Stimulated activated CD4-positive, alpha-beta T cell treated with anti-CD3 and anti-CD28 coated beads, Interleukin-1b, Interleukin-23, amount 100 ng/mL, for 48 hours (primary cell): ENCODE measurements around the gene FDPS.
A peak's percentile ranks its signal among the peaks of the same experiment; 100 is the strongest.

Experiments used
- DNase-seq: peaks from one replicate; pipeline ENCODE4 v3.0.0-alpha.2; 2020

The FDPS gene

GRCh38 chr1:155308493-155309422 lies at the start of gene FDPS:
Gene FDPS, plus strand, starts transcription at chr1:155308866. Its CDS starts 924 bp downstream, at chr1:155309790.
- peak; percentile 99 for DNase-seq

- no peak for DNase-seq
Measured at GRCh38 chr1:155260276-155260675, 48.4 kb upstream of the FDPS start.

DNA sequence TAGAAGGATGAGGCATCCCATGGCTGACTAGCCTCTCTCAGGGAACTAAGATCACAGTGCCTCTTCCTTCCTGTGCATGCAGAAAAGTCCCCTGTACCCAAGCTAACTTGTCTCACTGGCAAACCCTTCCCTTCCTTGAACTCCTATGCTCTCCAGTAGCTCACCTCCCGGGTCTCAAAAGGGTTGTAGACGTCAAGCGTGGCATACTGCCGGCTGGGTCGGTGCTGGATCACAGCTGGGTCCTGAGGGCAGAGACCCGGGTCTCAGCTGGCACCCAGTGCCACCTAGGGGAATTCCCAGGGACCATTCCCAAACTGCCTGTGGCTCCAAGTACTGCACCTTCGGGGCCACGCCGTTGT lies 47.2 kb upstream of the FDPS start:
- DNase-seq, result peak; percentile 49

DNA sequence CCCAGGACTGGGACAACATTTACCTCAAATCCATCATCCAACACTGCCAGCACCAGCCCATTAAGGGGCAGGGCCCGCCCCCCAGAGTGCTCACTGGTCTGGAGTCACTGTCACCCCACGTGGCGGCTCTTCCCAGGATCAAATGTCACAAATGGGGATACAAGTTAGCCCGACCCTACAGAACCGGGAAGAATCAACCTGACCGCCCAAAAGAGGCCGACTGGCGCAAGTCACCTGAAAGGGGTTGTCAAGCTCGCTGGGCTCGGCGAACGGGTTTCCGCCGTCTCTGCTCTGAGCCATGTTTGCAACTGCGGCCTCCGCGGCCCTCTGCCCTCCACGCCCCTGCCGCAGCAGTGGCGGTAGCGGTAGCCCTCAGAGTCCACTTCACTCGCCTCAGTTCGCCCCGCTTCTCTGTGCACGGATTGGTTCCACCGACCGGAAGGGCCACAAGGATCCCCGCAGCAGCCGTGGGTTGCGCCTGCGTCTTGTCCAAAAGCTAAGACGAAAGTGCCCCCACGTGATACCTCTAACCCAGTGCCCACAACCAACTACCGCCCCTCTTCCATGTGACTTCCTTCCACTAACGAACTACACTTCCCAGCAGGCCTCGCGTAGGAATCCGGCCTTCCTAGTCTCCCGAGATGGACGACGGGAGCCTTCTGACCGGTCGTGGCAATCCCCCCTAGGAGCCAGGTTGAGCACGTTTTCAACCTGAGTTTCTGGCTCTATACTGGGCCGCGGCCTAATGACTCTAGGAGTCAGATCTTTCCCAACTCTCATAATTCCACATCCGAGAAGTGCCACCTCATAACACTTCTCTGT lies 46.6 kb upstream of the FDPS start, which contains the start of gene SCAMP3:
SCAMP3 (minus strand) TSS at position 509 of the 822 bp plus-strand sequence; CDS start at position 300, 209 bp downstream.
- DNase-seq, result peak; percentile 89

- no peak for DNase-seq
Measured at GRCh38 chr1:155263067-155263466, 45.6 kb upstream of the FDPS start.

- no peak for DNase-seq
Measured at GRCh38 chr1:155266553-155266952, 42.1 kb upstream of the FDPS start.

DNA sequence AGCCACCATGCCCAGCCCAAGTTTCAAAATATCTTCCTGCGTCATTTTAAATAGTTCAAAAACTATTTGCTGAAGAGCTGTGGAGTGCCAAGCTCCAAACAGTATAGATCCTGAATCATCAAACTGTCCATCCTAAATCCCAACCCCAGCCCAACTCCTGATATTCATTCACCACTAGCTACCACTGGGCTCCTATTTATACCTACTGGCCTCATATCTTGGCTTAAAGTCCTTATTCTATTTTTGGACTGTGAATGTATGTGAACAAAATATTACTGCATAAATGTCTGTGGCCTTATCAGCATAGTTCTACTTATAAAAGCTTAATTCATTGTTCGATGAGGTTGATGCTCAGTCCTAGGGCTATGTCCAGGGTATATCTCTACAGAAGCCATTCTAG lies 41.3 kb upstream of the FDPS start:
- DNase-seq, result no peak

- DNase-seq, result no peak
Measured at GRCh38 chr1:155268630-155269029, 40.0 kb upstream of the FDPS start.

- no peak for DNase-seq
Measured at GRCh38 chr1:155269381-155269780, 39.3 kb upstream of the FDPS start.

DNA sequence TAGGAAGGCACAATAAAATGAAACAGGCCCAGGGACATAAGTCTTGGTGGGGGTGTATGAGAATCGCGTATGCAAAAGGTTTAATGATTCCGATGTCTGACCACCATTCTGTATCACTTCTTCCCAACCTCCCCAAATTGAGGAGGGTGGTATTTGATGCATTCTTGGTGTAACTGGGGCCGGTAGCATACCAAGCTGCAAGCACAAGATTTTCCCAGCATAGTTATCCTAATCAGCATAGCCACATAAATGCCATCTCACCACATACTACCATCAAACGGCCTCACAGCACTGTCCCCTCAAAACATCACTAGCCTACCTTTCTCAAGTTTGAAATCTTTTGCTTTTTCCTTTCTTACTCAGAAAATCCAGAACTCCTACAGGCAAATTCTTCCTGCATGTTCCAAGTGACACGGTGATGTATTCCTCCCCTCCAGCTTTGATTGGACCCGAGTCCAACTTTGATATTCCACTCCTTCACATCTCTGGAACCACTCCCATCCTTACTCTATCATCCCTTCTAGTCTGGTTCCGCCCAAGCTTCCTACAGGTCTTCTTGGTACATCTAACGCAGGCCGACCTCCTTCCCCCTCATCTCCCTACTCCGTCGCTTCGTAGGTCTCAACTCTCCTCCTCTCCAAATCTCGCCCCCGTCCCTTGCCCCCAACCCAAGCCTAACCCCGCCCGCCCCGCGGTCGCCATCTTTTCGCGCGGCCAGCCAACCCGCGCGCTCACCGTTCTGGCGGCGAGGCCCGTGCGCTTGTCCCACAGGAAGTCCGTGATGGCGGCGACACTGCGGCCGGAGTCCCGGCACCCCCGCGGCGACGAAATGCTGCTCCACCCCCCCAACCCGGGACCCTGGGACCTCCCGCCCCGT lies 36.0 kb upstream of the FDPS start:
- DNase-seq, result no peak

- DNase-seq, result peak; percentile 98
Measured at GRCh38 chr1:155273343-155274245, 35.1 kb upstream of the FDPS start, which contains the start of gene CLK2. Gene CLK2, minus strand, starts transcription at chr1:155273504. Its CDS starts 2,527 bp downstream, at chr1:155270977.

DNA sequence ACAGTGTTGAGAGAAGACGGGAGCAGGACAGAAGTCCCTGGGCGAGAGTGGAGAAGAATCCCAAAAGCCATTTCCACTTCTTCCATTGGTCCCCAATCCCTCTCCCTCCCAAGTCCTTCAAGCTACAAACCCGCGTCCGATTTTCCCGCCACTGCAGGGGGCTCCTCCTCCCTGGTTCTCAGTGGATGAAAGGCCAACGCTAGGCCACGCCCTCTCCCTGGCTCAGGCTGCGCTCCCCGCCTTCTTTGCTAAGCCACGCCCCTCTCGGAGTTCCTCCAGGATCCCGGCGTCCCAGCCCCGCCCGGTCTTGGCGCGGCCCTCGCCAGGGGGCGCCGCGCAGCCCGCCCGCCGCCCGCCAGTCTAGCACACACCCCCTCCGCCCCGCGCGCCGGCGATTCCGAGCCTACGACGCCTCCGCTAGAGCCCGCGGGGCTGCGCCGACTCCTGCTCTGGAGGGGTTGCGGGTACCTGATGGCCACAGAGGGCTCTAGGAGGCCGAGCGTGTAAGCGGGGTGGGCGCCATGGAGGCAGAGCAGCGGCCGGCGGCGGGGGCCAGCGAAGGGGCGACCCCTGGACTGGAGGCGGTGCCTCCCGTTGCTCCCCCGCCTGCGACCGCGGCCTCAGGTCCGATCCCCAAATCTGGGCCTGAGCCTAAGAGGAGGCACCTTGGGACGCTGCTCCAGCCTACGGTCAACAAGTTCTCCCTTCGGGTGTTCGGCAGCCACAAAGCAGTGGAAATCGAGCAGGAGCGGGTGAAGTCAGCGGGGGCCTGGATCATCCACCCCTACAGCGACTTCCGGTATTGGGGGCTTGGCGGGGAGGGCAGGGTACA lies 31.4 kb upstream of the FDPS start, which contains the start of gene HCN3:
HCN3 (plus strand) TSS at position 394 of the 832 bp plus-strand sequence; CDS start at position 522, 128 bp downstream.
- peak; percentile 95 for DNase-seq

- peak; percentile 83 for DNase-seq
Measured at GRCh38 chr1:155277902-155278688, 30.6 kb upstream of the FDPS start.

GRCh38 chr1:155278689-155279160 lies 29.9 kb upstream of the FDPS start:
- DNase-seq, result no peak

DNA sequence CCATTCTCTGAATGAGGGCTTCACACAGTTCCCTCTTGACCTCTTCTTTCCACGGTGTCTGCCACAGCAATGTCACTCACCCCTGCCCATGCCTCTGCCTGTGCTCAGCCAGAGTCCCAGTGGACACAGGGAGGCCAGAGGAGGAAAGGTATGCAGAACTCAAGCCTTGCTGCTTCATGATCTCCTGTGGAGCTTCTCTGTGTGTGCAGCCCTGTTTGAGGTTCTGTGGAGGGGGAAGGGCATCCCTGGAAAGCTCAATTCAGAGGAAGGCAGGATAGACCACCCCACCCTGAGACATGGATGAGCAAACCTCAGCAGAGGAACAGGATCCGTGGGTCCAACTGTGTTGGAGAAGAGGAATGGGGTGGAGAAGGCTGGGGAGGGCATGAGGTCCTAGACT lies 29.4 kb upstream of the FDPS start:
- no peak for DNase-seq

GRCh38 chr1:155282488-155283091 lies 26.1 kb upstream of the FDPS start:
- DNase-seq, result no peak

DNA sequence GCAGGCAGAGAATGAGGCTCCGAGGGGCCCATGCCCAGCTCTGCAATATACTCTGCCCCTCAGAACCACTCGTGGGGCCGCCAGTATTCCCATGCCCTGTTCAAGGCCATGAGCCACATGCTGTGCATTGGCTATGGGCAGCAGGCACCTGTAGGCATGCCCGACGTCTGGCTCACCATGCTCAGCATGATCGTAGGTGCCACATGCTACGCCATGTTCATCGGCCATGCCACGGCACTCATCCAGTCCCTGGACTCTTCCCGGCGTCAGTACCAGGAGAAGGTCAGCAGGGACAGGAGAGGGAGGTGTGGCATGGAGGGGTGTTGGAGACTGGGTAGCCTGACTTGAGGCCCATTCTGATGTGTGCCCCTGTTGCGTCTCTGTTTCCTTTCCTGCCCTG lies 24.2 kb upstream of the FDPS start:
- DNase-seq, result no peak

- DNase-seq, result no peak
Measured at GRCh38 chr1:155285063-155285462, 23.6 kb upstream of the FDPS start.

GRCh38 chr1:155285631-155286044 lies 23.0 kb upstream of the FDPS start:
- DNase-seq, result no peak
